Right lobe of liver (tissue), 4 donors: ENCODE measurements around the gene KLF2.
"Not testable (repeated sequence)": the region's sequence is repeated elsewhere in the genome, so short reads cannot be mapped to it uniquely, and the experiment has no call there.

ENCODE experiments used
- CTCF ChIP-seq, 4 donors: fragments of 200-600 bp in 3 of 4; fragments of 450-650 bp in 1 of 4; IDR thresholded peaks; one replicate each; pipeline versions ENCODE4 v1.5.1 to v1.8.0; 2016 to 2022; ENCODE audit warnings: antibody characterized with exemption in 4 of 4, mild to moderate bottlenecking in 2 of 4
- POLR2A ChIP-seq: fragments of 450-650 bp; IDR thresholded peaks from one replicate; pipeline ENCODE4 v1.6.1; 2017; ENCODE audit warnings: antibody characterized with exemption, mild to moderate bottlenecking
- donor health status: DM: no; HTN: no; CAD: no.
- donor health status: DM: no; HTN: no; CAD: no.
- donor health status: DM: no; HTN: yes; CAD: no.

- TF ChIP-seq CTCF (IDR thresholded peaks at IDR 0.05); POLR2A: not testable (repeated sequence)
Observed at GRCh38 chr19:16305060-16305459, 19.6 kb upstream of the KLF2 start.
